Measurements from ENCODE around the gene ST6GALNAC3.
"Not testable (repeated sequence)": the region's sequence is repeated elsewhere in the genome, so short reads cannot be mapped to it uniquely, and the experiment has no call there.

ST6GALNAC3 gene

DNA sequence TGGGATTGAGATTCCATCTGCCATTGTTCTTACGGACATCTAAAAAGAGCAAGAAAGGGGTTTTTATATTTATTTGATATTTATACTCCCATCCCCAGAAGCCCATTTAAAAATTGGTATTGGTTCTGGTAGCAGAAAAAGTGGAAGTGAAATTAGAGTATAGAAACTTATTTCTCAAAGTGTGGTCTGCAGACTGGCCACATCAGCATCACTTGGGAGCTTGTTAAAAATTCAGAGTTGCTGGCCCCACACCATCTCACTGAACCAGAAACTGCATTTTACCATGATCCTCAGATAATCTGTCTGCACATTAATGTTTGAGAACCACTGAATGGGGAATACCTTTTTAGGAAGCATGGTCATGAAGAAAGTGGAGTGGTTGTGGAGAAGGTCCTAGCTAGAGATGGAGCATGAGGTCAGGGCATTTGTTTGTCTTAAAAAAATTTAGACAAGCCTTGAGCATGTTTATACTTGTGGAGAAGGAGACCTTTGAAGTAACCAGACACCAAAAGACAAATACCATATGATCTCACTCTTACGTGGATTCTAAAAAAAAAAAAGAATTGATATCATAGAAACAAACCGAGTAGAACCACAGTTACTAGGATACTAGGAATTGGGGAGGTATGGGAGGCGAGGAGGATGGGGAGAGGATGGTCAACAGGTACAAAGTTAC lies 116.3 kb downstream of the ST6GALNAC3 start:
- no peak for DNase-seq (ENCODE audit: low spot score)

DNA sequence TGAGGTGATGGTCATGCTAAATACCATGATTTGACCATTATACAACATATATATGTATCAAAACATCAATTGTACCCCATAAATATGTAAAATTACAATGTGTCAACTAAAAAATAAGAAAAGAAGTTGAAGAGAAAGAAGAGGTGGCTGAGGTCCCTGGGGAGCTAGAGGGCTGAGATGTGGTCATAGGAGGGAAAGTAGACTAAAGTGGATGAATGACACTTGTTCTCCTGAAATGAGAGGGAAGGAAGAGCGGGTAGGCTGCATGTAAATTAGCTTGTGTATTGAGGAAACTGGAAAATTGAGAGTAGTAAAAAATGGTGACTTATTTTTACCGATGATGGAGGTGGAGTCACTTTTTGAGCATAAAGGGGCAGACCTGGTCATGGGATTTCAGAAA lies 117.0 kb downstream of the ST6GALNAC3 start:
- DNase-seq (ENCODE audit: low spot score): no peak

DNA sequence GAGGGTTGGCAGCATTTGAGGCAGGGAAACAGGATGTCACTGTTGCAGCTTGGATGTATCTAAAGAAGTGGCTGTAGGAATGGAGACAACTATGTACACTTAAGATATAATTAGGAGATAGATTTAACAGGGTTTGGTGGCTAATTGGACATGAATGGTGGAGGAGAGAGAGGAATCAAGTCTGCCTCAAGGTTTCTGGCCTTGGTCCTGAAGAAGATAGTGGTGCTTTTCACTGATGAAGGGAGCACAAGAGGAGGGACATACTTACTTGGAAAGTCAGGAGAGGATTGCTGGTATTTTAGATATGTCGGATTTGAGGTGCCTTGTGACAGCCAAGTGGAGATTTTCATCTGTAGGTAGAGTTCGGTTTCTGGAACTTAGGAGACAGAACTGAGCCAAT lies 123.9 kb downstream of the ST6GALNAC3 start:
- DNase-seq (ENCODE audit: low spot score): no peak

DNA sequence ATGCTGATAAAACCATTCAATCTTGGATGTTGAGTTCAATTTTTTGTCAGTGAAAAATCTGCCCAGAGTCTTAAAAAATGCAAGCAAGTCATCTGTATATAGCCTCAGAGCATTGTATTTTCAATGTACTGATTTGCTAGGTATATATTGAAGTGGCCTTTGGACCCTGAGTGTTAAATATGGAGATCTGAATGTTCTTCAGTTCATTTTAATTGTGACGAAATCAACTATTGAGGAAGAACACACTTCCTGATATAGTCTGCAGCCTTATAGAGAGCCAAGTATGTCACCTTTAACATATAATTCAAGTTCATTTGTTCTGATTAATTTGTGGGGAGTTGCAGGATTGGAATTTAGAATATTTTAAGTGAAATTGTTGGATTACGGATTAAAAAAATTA lies 128.1 kb downstream of the ST6GALNAC3 start:
- no peak for DNase-seq (ENCODE audit: low spot score)

DNA sequence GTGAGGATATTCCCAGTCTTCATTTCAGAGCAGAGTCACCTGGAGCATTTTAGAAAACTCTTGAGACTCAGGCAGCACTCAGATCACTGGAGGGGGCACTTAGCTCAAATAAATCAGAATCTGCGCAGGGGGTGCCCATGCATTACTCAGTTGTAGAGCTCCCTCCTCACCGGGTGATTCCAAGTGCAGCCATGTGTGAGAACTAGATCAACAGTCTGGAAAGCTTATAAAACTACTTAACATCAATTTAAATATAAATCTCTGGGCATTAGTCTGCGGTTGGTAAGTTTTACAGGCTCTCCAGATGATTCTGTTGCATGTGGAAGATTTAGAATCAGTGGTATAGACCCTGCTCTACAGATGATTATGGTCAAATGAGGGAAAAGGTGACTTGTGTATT lies 128.6 kb downstream of the ST6GALNAC3 start:
- DNase-seq (ENCODE audit: low spot score): no peak

DNA sequence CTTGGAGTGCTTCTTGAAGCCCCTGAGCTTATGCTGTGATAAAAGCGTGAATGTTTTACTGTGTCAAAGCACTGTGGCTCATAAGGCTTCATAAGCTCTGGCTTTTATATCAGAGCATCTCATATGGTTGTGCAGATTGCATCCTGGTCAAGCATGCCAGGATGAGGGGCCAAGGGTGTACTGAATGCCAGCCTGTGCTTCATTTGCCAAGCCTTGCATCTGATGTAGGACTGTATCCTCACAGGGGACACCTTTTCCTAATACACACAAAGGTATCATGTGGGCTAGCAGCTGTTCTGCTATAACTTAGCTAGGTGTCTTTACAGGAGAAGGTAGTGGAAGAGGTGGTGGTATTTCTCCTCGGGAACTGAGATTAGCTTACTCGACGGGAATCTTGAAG lies 134.7 kb downstream of the ST6GALNAC3 start:
- no peak for DNase-seq (ENCODE audit: low spot score)

DNA sequence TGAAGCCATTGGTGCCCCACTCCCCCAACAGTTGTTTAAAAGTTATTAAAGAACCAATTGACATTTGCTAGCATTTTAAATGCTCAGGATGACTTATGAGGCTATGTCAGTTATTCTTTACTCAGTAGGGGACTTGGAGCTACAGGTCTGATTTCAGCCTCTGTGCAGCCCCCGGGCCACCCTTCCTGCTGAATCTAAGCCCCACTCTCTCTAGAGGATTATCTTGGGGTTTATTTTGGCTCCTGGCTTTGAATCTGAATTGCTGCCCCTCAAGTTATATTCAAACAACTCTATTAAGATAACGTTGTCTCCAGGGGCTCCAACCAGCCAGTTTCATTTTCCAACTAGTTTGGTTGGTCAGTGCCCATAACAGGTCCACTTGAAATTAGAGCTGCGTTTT lies 135.1 kb downstream of the ST6GALNAC3 start:
- DNase-seq (ENCODE audit: low spot score): no peak

DNA sequence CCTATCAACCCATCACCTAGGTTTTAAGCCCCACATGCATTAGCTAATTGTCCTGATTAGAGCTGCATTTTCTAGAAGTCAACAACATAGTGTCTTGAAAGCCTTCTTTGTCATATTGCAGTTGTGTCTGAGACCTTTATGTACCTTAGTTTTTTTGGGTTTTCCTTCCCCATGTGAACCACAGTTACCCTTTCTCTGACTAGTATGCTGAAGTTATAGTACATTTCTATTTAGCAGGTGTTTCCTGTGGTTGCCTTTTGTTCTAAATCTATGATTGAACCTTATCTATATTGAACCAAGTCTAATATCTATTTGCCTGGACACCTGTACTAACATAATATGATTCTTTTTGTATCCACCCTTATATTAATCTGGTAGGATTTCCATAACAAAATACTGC lies 135.6 kb downstream of the ST6GALNAC3 start:
- no peak for DNase-seq (ENCODE audit: low spot score)

DNA sequence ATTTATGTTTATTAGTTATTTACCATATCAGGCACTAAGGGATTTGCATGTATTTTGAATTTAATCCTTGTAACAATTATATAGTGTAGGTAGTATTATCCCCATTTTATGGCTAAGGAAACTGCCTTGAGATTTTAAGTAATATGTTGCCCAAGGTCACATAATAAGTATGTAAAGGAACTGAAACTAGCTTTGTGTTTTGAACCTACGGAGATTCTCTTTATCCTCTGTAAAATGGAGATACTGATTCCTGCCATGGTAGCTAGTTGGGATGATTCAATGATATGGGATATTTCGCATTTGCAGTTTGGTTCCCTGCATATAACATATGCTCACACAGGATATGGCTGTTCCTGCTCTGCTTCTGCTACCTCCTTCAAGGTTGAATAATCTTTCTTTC lies 144.3 kb downstream of the ST6GALNAC3 start:
- DNase-seq (ENCODE audit: low spot score): no peak

DNA sequence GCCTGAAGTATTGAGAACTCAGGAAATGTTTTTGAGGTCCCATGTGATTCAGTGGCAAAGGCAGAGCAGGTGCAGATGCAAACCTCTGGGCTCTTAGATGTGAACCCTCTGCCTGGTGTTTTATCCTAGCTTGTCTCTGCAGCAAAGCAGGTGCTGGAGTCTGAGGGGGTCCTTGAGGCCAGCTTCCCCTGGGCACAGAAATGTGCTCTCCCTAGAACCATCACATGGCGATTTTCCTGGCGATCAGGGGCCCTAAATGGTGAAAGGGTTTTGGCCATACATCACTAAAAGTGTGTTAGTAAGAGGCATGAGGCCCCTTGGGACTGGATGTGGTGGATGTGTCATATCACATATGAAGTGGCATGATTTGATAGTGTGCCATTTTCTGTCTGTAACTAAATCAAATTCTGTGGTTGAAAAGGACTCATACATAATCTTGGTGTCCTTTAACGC lies 144.8 kb downstream of the ST6GALNAC3 start:
- no peak for DNase-seq (ENCODE audit: low spot score)

DNA sequence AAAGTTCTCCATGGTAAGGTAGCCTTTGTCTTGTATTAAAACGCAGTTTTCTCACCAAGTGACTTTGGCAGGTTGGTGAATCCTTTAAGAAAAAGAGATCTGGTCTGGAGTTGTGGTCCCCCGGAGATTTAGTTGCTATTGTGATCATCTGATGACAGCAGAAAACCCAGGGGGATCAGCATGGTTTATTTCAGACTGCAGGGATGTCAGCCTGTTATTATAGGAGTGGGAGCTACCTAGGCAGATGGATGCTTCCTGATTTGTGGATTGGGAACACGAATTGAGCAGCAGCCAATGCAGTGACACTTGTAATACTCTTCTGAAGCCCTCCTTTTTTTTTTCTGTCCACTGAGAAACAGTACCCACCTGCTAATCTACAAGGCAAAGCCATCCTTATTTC lies 150.2 kb downstream of the ST6GALNAC3 start:
- no peak for DNase-seq (ENCODE audit: low spot score)

DNA sequence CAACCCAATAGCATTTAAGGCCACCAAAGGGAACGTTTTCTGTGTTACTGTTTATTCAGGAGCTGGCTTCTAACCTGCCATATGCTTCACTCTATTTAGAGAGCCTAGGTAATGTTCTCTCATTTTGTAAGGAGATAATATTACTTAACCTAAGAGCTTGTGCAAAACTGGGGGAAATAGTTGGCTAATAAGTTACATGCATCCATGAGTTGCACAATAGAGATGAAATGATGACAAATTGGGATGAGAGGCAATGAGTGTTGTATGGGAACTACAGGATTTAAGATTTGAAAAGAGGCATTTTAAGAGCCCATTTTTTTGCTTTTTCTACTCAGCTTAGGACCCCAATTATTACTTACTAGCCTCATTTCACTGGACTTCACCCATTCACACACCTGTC lies 151.0 kb downstream of the ST6GALNAC3 start:
- DNase-seq (ENCODE audit: low spot score): no peak

DNA sequence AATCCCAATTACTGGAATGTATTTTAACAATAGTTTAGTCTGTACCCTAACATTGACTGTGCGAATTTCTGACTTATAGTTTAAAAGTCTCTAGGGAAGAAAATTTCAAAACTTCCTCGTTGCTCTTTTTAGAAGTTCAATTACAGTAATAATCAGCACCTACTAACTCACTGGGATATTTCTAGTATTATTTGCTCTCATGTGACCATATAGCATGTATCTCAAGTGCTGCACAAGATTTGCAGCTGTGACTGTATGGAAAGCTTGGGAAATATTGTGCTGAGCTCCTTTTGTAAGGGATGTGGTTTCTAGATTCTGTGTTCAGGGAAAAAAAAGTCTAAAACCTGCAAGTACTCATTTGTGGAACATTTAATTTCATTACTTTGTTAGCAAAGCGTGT lies 153.1 kb downstream of the ST6GALNAC3 start:
- no peak for DNase-seq (ENCODE audit: low spot score)

DNA sequence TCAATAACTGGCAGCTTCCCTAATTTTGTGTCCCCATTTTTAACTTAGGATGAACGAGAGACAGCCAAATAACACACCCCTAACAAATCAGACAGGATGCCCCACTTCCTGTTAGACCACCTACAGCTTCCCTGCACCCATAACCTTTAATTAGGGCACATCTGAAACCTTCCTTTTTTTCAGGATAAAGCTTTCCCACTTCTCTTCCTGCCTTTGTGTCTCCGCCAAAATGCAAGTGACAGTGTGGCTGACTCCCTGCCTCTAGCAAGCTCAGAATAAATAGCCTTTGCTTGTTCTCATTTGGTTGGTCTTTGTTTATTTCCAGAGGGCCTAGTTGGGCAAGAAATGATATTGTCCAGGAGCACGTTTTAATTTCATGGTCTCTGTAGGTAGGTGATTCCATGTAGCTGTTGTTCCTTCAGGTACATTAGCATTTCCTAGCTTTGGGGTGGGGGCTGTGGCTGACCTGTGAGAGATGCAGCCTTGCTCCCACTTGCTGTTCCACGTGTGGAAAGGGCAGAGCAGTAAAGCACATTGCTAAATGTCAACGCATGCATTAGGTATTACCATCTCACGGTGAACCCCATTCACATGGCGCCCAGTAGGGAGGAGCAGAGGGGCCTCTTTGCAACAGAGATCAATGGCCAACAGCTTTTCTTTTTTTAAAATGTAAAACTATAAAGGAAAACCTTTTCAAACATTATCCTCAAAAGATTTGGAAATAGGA lies 154.9 kb downstream of the ST6GALNAC3 start:
- no peak for DNase-seq (ENCODE audit: low spot score)

DNA sequence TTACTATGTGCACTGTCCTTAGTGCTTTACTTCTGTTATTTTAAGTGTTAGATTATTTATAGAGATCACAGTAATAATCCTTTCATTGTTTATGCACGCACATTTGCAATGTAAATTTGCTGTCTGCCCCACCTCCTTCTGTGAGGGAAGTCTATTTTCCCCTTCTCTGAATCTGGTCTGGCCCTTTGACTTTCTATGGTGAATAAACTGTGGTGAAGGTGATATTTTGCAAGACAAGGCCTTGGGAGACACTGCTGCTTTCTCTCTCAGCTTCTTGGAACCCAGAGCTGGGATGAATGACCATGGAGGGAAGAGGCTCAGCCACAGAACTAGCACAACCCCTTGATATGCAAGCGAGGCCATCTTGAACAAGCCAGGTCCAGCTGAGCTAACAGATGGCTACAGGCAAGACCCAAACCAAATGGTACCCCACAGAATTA lies 156.3 kb downstream of the ST6GALNAC3 start:
- DNase-seq (ENCODE audit: low spot score): no peak

DNA sequence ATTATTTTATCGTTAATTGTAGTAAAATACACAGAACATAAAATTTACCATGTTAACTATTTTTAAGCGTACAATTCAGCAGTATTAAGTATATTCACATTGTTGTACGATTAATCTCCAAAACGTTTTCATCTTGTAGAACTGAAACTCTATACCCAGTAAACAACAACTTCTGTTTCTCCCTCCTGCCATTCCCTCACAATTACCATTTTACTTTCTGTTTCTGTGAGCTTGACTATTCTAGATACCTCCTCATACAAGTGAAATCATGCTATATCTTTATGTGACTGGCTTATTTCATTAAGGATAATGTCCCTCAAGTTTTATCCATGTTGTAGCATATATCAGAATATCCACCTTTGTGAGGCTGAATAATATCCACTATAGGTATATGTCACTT lies 156.8 kb downstream of the ST6GALNAC3 start:
- DNase-seq (ENCODE audit: low spot score): no peak

DNA sequence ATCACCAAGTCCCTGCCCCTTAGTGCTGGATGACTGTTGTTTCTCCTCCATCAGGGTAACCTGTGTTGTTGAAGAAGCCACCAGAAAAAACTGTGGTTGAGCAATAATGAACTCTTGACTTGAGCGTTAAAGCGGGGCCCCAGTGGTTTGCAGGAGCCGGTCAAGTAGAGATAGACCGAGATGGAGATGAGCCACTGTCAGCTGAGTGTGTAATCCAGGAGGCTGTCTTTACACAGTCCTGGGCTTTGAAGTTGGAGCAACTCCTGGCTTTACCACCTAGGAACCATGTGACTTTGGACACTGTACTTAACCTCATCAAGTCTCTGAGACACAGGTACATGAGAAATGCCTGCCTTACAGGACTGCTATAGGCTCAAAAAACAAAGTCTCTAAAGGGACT lies 158.1 kb downstream of the ST6GALNAC3 start:
- no peak for DNase-seq (ENCODE audit: low spot score)

DNA sequence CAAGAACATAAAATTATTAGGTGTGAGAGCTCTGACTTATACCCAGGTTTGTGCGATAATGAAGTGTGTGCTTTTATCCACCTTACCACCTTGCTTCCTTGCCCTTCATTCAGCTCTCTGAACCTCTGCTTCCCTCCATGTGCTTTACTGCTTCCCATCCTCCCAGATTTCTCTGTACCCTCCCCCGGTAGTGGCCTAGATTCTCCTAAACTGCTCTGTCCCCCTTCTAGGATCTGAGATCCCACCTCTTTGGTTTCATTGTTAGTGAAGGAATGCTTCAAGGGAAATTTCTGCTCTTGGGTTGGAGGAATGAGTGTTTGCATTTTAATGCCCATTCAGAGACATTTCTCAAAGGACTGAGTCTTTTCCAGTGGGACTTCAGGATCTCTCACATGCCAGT lies 159.5 kb downstream of the ST6GALNAC3 start:
- no peak for DNase-seq (ENCODE audit: low spot score)

DNA sequence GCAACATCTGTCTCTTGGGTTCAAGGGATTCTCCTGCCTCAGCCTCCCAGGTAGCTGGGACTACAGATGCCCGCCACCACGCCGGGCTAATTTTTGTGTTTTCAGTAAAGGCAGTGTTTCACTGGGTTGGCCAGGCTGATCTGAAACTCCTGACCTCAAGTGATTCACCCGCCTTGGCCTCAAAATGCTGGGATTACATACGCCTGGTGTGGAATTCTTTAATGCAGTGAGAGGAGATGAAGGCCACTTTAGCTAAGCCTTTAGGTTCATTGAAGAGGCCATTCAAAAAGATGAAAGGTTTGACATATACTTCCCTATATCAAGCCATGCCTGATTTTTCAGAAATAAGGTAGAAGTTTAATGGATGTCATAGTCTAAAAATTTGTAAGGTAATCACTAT lies 162.7 kb downstream of the ST6GALNAC3 start:
- no peak for DNase-seq (ENCODE audit: low spot score)

DNA sequence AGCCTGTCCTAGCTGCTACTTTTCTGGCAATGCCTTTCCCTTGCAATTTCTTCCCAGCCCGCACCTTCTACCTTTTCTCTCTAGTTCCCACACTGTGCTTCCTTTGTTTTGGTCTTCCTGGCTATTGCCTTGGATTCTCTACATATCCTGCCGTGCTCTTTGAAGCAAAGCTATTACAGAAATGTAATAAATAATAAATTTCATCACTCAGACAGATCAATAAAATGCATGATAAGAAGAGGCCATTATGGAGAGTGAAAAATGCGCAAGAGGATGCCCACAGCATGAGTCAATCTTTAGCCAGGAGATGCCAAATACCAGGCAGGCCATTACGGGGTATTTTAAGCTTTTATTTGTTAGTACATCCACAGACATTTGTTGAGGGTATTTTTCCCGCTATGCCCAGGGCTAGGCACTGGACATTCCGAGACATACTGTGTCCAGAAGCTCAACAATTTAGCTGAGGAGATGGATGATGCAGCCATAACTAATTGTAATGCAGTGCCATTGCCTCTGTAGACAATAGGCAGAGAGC lies 163.6 kb downstream of the ST6GALNAC3 start:
- no peak for DNase-seq (ENCODE audit: low spot score)

DNA sequence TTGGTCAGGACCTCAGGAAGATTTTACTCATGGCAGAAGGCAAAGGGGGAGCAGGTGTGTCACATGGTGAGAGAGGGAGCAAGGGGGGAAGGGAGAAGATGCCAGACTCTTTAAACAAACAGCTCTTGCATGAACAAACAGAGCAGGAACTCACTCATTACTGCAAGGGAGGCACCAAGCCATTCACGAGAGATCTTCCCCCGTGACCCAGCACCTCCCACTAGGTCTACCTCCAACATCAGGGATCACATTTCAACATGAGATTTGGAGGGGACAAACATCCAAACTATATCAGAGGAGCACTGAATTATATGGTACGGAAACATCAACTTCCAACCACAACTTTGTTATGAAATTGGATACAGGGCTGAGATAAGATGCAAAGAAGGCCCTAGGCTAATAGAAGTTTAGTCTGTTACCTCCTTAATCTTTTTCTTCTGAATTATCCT lies 164.9 kb downstream of the ST6GALNAC3 start:
- DNase-seq (ENCODE audit: low spot score): peak; percentile 14

DNA sequence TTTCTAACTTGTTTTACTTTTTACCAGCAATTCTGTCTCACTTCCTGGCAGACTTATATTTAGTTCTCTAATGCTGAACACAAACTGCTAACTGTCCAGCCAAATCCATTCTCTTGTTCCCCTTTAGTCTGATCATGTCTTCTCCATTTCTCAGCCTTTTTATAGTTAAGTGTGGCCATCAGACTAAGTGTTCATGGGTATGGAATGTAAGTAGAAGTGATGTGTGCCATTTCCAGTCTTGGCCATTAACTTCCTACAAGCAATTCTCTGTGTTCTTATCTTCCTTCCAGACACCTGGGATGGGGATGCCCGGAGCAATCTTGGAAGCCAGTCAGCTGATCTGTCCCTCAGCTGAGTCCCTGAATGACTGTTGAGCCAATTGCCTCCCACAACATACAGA lies 165.8 kb downstream of the ST6GALNAC3 start:
- peak; percentile 38 for DNase-seq (ENCODE audit: low spot score)

DNA sequence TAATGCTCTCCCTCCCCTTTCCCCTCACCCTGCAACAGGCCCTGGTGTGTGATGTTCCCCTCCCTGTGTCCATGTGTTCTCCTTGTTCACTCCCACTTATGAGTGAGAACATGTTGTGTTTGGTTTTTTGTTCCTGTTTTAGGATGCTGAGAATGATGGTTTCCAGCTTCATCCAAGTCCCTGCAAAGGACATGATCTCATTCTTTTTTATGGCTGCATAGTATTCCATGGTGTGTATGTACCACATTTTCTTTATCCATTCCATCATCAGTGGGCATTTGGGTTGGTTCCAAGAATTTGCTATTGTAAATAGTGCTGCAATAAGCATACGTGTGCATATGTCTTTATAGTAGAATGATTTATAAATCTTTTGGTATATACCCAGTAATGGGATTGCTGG lies 168.0 kb downstream of the ST6GALNAC3 start:
- DNase-seq (ENCODE audit: low spot score): not testable (repeated sequence)

Data from COLO829 (cell line).